SK-N-SH (cell line): ENCODE data around the gene PHF20.

Source experiments
- CTCF ChIP-seq: fragments of 200-600 bp; sonication (generic); IDR thresholded peaks from 2 replicates; pipeline ENCODE4 v1.6.1; 2017; ENCODE audit warnings: antibody characterized with exemption, mild to moderate bottlenecking, moderate library complexity
- EZH2phosphoT487 ChIP-seq: fragments of 200-600 bp; sonication (generic); IDR thresholded peaks from 2 replicates; pipeline ENCODE4 v1.6.1; 2017; ENCODE audit warnings: low read depth, mixed run types, mild to moderate bottlenecking, antibody characterized with exemption, moderate library complexity, borderline replicate concordance
- POLR2AphosphoS5 ChIP-seq: IDR thresholded peaks from 2 replicates; pipeline ENCODE4 v1.6.1; 2012; ENCODE audit warnings: low read depth, low read length
- RXRA ChIP-seq: IDR thresholded peaks from 2 replicates; pipeline ENCODE4 v1.4.0; 2012; ENCODE audit warnings: low read depth, mild to moderate bottlenecking, borderline replicate concordance
- SIN3A ChIP-seq: IDR thresholded peaks from 2 replicates; pipeline ENCODE4 v1.6.1; 2012; ENCODE audit warnings: low read depth, mild to moderate bottlenecking, low read length, moderate library complexity, borderline replicate concordance
- SMC3 ChIP-seq: IDR thresholded peaks from 2 replicates; pipeline ENCODE4 v1.6.1; 2012; ENCODE audit warnings: low read depth, low read length, improper control_type of control experiment
- TAF1 ChIP-seq: IDR thresholded peaks from 2 replicates; pipeline ENCODE4 v1.6.1; 2012; ENCODE audit warnings: low read depth, mild to moderate bottlenecking, low read length, moderate library complexity, borderline replicate concordance
- TCF12 ChIP-seq: IDR thresholded peaks from 2 replicates; pipeline ENCODE4 v1.4.0; 2012

- TF ChIP-seq POLR2AphosphoS5 (no peak), CTCF (no peak), SMC3 (no peak), TCF12 (no peak), RXRA (no peak), TAF1 (no peak), EZH2phosphoT487 (no peak), SIN3A (no peak)
Observed at GRCh38 chr20:35729836-35730582, 41.8 kb upstream of the PHF20 start.
